Heart right ventricle (tissue), 16 donors: ENCODE data around the gene SLC25A34. TPM values are rescaled to one million over a fixed set of nuclear protein-coding genes. Genes with fewer than 3 reads are reported as not detected.
A peak's percentile ranks its signal among the peaks of the same experiment; 100 is the strongest.

Source experiments
- ATAC-seq, 8 donors: fragments of 200-7000 bp; cut with Tn5 transposase; one replicate each; pipeline ENCODE4 v1.9.1; 2020; ENCODE audit warnings: mild to moderate bottlenecking in 8 of 8, moderate library complexity in 8 of 8, moderate number of reproducible peaks in 1 of 8
- DNase-seq, 2 donors: peaks; one replicate each; pipeline ENCODE4 v3.0.0-alpha.2; 2020
- H3K27ac ChIP-seq, 10 donors: fragments of 200-600 bp; sonication (generic) in 2 of 10; one replicate each; pipeline versions ENCODE4 v1.5.0 to v1.8.0; 2020 to 2022; ENCODE audit warnings: mild to moderate bottlenecking in 3 of 10
- H3K27me3 ChIP-seq, 7 donors: fragments of 200-600 bp; one replicate each; pipeline ENCODE4 v1.8.0; 2021 to 2022; ENCODE audit warnings: mild to moderate bottlenecking in 2 of 7
- H3K36me3 ChIP-seq, 9 donors: fragments of 200-600 bp; sonication (generic) in 1 of 9; one replicate each; pipeline versions ENCODE4 v1.5.0 to v1.8.0; 2020 to 2022; ENCODE audit warnings: mild to moderate bottlenecking in 2 of 9
- H3K4me1 ChIP-seq, 9 donors: fragments of 200-600 bp; sonication (generic) in 1 of 9; one replicate each; pipeline versions ENCODE4 v1.5.0 to v1.8.0; 2020 to 2022; ENCODE audit warnings: mild to moderate bottlenecking in 4 of 9
- H3K4me3 ChIP-seq, 10 donors: fragments of 200-600 bp; sonication (generic) in 2 of 10; one replicate each; pipeline versions ENCODE4 v1.5.0 to v1.8.0; 2020 to 2022; ENCODE audit warnings: mild to moderate bottlenecking in 7 of 10, moderate library complexity in 2 of 10
- H3K9me3 ChIP-seq, 11 donors: fragments of 200-600 bp in 10 of 11; sonication (generic) in 2 of 11; one replicate each; pipeline versions ENCODE4 v1.5.0 to v1.8.0; 2013 to 2022; ENCODE audit warnings: mild to moderate bottlenecking in 2 of 11, control low read depth in 1 of 11, moderate library complexity in 1 of 11
- WGBS, 2 donors: extraction: QIAGEN DNeasy Blood & Tissue Kit; methylation state at CpG; one replicate each; pipeline ENCODE4 v1.1.7; 2013; ENCODE audit warnings: inconsistent platforms in 1 of 2; 5-methylcytosine and 5-hydroxymethylcytosine counted together
- intact Hi-C, 10 donors: fragments of 100-400 bp; cut with DNase I; formaldehyde crosslinking; loops; one replicate each; pipeline versions ENCODE4 v1.11.1 to v1.14.2; 2022
- polyA plus RNA-seq, 2 donors: library from polyadenylated mRNA; stranded (reverse); fragments of 200-250 nt; gene quantifications; one replicate each; pipeline ENCODE4 v1.2.3, GENCODE V29; 2013
- total RNA-seq, 10 donors: library from RNA; stranded (reverse); fragmentation: NEBNext Ultra II Directional in 3 of 10; extraction: Animal tissue kit (Norgen Biotek cat#: 25700) in 3 of 10; gene quantifications; one replicate each; pipeline versions ENCODE4 v1.2.1 to v1.2.4, GENCODE V29; 2021 to 2023
- TF ChIP-seq, protein P1 (sequence below), 9 donors: fragments of 200-600 bp; sonication (generic) in 2 of 9; IDR thresholded peaks; one replicate each; pipeline versions ENCODE4 v1.5.0 to v1.8.0; 2021 to 2022; ENCODE audit warnings: antibody characterized with exemption in 9 of 9, mild to moderate bottlenecking in 5 of 9, moderate library complexity in 1 of 9
- donor health status: Arrhythmogenic right ventricular cardiomyopathy.
- donor health status: ischemic (EF 13 %, LVEDD 7.1; RV severe dilation, severe dysfunction).
- donor health status: healthy with polysubstance abuse.
- donor health status: DM: no; HTN: yes; CAD: no.
- donor health status: DM: no; HTN: no; CAD: no.
- donor health status: ischemic (EF 25% LVEDD 6.9; RV normal size, moderate dysfunction).
- donor health status: ischemic (EF 25% LVEDD 5.7; RV mildly dilated, moderate dysfunction).
- donor health status: healthy.
- donor health status: DM: yes; HTN: yes; CAD: no.
- donor health status: Ischemic cardiomyopathy.
- donor health status: ischemic (EF 35%, LVEDD 5.7; RV mildly dilated, moderate dysfunction).
- donor health status: nonischemic (EF 11% LVEDD 7.7; RV severe dilation, severe dysfunction).
- donor health status: DM: yes; HTN: yes; CAD: no.
- donor health status: PGD.
- donor health status: ischemic (EF 29% LVEDD 5.4; RV normal size, mild dysfunction).
- donor health status: nonischemic (EF 23%, LVEDD 6.1; RV moderate dilation, normal function).

Gene SLC25A34
- total and polyA plus RNA-seq, 12 donors, result 1.1 to 44.9 (median 13.6) TPM

DNA sequence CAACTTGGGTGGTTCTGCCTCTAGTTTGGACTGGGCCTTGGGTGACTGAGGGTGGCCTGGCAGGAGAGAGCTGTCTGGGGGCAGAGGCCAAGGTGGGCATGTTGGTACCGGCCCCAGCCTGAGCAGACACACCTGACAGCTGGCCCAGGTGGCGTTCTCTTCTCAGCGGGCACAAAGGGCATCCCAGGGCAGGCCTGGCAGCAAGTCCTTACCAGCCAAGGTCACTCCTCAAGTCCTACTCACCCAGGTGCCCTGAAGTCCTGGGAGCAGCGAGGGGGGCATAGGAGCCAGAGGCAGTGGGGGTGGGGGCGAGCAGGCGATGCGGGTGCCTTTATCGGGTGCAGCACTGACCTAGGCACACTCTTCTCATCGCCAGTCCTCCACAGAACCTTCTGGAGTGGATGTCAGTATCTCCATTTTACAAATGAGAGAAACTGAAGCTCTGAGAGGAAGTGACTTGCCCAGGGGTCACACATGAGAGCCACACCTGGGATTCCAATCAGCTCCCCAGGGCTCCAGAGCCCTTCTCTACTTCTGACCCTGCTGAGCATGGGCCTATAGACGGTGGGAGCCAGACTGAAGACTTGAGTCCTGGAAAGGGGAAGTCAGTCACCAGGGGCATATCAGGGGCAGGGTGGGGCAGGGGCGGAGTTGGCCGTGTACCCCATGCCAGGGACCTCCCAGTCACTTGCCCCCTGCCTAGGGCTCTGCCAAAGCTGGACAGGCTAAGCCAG is 587 bp upstream of the SLC25A34 start:
- Histone ChIP-seq H3K27me3 (no peaks in the 10 kb centered on the region), H3K9me3 (no peaks in the 10 kb centered on the region), H3K4me1 (peaks cover 0 to 34% (median 21%) of the 10 kb centered on the region in 9 donors), H3K36me3 (peaks cover 0 to 54% (median 37%) of the 10 kb centered on the region in 9 donors), H3K4me3 (no peak overlapping the region), H3K27ac (peak overlapping the region; percentile 71 to 92 (median 86))
- intact Hi-C loops, result loop anchor here in 1 of 10 donors (10.0 kb wide), 1 partner anchor 51 kb away; the partner anchor contains the start of gene PLEKHM2
- 58 to 65% methylated on average over 10 to 12 of the region's 12 CpGs for WGBS, 2 donors
- TF ChIP-seq, protein P1, sequence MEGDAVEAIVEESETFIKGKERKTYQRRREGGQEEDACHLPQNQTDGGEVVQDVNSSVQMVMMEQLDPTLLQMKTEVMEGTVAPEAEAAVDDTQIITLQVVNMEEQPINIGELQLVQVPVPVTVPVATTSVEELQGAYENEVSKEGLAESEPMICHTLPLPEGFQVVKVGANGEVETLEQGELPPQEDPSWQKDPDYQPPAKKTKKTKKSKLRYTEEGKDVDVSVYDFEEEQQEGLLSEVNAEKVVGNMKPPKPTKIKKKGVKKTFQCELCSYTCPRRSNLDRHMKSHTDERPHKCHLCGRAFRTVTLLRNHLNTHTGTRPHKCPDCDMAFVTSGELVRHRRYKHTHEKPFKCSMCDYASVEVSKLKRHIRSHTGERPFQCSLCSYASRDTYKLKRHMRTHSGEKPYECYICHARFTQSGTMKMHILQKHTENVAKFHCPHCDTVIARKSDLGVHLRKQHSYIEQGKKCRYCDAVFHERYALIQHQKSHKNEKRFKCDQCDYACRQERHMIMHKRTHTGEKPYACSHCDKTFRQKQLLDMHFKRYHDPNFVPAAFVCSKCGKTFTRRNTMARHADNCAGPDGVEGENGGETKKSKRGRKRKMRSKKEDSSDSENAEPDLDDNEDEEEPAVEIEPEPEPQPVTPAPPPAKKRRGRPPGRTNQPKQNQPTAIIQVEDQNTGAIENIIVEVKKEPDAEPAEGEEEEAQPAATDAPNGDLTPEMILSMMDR (IDR thresholded peaks at IDR 0.05), result no peak
- ATAC-seq (peak in 7 of 8 donors; percentile 5 to 43 (median 36)), DNase-seq (no peak)

DNA sequence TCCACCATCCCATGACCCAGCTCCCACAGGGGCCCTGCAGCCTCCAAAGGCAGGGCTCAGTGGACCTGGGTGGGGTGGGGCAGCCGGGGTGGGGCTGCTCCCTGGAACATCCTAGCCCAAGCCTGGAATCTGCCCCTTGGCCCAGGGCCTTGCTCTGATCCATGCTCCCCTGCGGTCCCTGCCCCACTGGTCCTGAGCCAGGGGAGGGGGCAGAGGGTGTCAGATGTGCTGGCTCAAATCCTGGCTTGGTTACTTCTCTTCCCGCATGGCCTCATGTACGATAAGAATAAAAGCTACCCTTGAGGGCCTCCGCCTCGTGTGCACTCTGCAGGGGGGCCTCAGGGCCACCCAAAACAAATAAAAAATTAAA is 819 bp downstream of the SLC25A34 start:
- Histone ChIP-seq H3K27me3 (no peaks in the 10 kb centered on the region), H3K27ac (peak overlapping the region; percentile 71 to 92 (median 86)), H3K36me3 (peaks cover 0 to 40% (median 23%) of the 10 kb centered on the region in 9 donors), H3K9me3 (no peaks in the 10 kb centered on the region), H3K4me1 (peaks cover 4 to 41% (median 21%) of the 10 kb centered on the region in 9 donors), H3K4me3 (peak overlapping the region in 8 of 10 donors; percentile 22 to 42 (median 30))
- ATAC-seq (peak in 1 of 8 donors; percentile 3), DNase-seq (no peak)
- TF ChIP-seq, protein P1 (IDR thresholded peaks at IDR 0.05), result no peak
- intact Hi-C loops, result loop anchor here in 1 of 10 donors (10.0 kb wide), 1 partner anchor 52 kb away; the partner anchor contains the start of gene PLEKHM2
- WGBS, 2 donors, result 33 to 53% methylated on average over 6 of the region's 6 CpGs

DNA sequence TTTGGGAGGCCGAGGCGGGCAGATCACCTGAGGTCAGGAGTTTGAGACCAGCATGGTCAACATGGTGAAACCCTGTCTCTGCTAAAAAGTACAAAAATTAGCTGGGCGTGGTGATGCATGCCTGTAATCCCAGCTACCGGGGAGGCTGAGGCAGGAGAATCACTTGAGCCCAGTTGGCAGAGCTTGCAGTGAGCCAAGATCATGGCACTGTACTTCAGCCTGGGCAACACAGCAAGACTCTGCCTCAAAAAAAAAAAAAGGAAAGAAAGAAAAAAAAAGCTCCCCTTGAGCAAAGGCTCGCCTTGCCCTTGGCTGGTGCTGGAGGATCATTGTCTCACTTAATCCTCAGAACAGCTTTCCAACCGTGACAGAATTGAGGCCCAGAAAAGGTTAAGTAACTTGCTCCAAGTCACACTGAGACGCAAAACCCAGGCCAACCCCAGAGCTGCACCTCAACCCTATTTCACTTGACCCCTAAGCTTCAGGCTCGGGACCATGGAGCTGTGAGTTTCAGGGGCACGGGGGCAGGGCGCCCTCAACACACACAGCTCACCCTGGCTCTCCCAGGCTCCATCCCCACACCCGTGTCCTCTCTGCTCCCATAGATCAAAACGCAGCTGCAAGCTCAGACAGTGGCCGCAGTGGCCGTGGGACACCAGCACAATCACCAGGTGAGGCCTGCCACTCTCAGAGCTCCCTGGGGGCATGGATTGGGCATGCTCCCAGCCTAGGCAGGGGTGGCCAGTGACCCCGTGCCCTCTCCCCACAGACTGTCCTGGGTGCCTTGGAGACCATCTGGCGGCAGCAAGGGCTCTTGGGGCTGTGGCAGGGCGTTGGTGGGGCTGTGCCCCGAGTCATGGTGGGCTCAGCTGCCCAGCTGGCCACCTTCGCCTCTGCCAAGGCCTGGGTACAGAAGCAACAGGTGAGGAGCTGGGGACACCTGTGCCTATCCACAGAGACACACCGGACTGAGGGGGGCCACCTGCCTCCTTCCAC is 1.6 kb downstream of the SLC25A34 start:
- DNase-seq (no peak), ATAC-seq (no peak)
- Histone ChIP-seq H3K27ac (peak overlapping the region in 8 of 10 donors; percentile 71 to 91 (median 86)), H3K9me3 (no peaks in the 10 kb centered on the region), H3K4me3 (peak overlapping the region in 5 of 10 donors; percentile 29 to 42 (median 30)), H3K4me1 (peaks cover 4 to 41% (median 21%) of the 10 kb centered on the region in 9 donors), H3K36me3 (peaks cover 0 to 32% (median 17%) of the 10 kb centered on the region in 9 donors), H3K27me3 (no peaks in the 10 kb centered on the region)
- intact Hi-C loops, result loop anchor here in 1 of 10 donors (10.0 kb wide), 1 partner anchor 53 kb away; the partner anchor contains the start of gene PLEKHM2
- TF ChIP-seq, protein P1 (IDR thresholded peaks at IDR 0.05), result no peak
- WGBS, 2 donors, result 82 to 85% methylated on average over 20 of the region's 20 CpGs
